Type B pancreatic cell (in vitro differentiated cells): ENCODE measurements around the gene MGAT4A. TPM values are rescaled to one million over a fixed set of nuclear protein-coding genes. Genes with fewer than 3 reads are reported as not detected.

Experiments
- DNase-seq: peaks from one replicate; pipeline ENCODE4 v3.0.0; 2021; ENCODE audit warnings: mixed read lengths; ENCODE audit not compliant: unreplicated experiment; ENCODE audit errors: extremely low spot score
- H3K27ac Mint-ChIP-seq: 2 replicates; pipeline ENCODE4 v1.8.0; 2021; ENCODE audit warnings: mild to moderate bottlenecking, mixed read lengths
- H3K27me3 Mint-ChIP-seq: 2 replicates; pipeline ENCODE4 v1.8.0; 2021; ENCODE audit warnings: mixed read lengths
- H3K36me3 Mint-ChIP-seq: 2 replicates; pipeline ENCODE4 v1.8.0; 2021; ENCODE audit warnings: mixed read lengths
- H3K4me1 Mint-ChIP-seq: one replicate; pipeline ENCODE4 v1.8.0; 2021; ENCODE audit warnings: mixed read lengths; ENCODE audit not compliant: unreplicated experiment
- H3K4me3 Mint-ChIP-seq: 2 replicates; pipeline ENCODE4 v1.8.0; 2021; ENCODE audit warnings: mild to moderate bottlenecking, mixed read lengths
- H3K9me3 Mint-ChIP-seq: 2 replicates; pipeline ENCODE4 v1.8.0; 2021; ENCODE audit warnings: mixed read lengths
- CTCF ChIP-seq: fragments of 200-600 bp; sonication (generic); conservative IDR thresholded peaks from 2 replicates; pipeline ENCODE4 v1.5.0; 2021; ENCODE audit warnings: antibody characterized with exemption, mild to moderate bottlenecking
- long read RNA-seq: library from polyadenylated mRNA; unstranded; transcript quantifications from one replicate; pipeline ENCODE4 v2.0.0, GENCODE V29; 2020
- total RNA-seq: library from RNA; stranded (reverse); gene quantifications from 2 replicates; pipeline ENCODE4 v1.2.1, GENCODE V29; 2021; ENCODE audit warnings: low replicate concordance

MGAT4A gene
- 32.5 and 60.0 TPM in 2 replicates for total RNA-seq
- long read RNA-seq, full-length matches to known transcripts: 18 of 49 reads
- long read RNA-seq, partial matches to known transcripts: 13 of 49 reads
- long read RNA-seq, other reads (novel, unspliced or antisense): 18 of 49 reads

- H3K27ac Mint-ChIP-seq: peak within 1 kb of the TSS; percentile 80
- H3K36me3 Mint-ChIP-seq: peaks cover 4% of the 10 kb centered on the region
- peaks cover 8% of the 10 kb centered on the region for H3K4me1 Mint-ChIP-seq
- H3K9me3 Mint-ChIP-seq: peaks cover 5% of the 10 kb centered on the region
- H3K4me3 Mint-ChIP-seq: peak within 1 kb of the TSS; percentile 89
- no peak for TF ChIP-seq CTCF
- H3K27me3 Mint-ChIP-seq: peaks cover 32% of the 10 kb centered on the region
- peak; percentile 72 for DNase-seq
Measured at GRCh38 chr2:98731041-98731893, at the start of gene MGAT4A. TSS of gene MGAT4A (minus strand) at chr2:98731132. CDS start at chr2:98726332, 4,800 bp downstream.

GRCh38 chr2:98778741-98779483 lies 48.0 kb upstream of the MGAT4A start:
- H3K27ac Mint-ChIP-seq: no peak overlapping the region
- peaks cover 5% of the 10 kb centered on the region for H3K9me3 Mint-ChIP-seq
- no peak overlapping the region for H3K4me3 Mint-ChIP-seq
- TF ChIP-seq CTCF: no peak
- no peak for DNase-seq
- no peaks in the 10 kb centered on the region for H3K36me3 Mint-ChIP-seq
- no peaks in the 10 kb centered on the region for H3K4me1 Mint-ChIP-seq
- no peaks in the 10 kb centered on the region for H3K27me3 Mint-ChIP-seq

- DNase-seq: no peak
- no peaks in the 10 kb centered on the region for H3K36me3 Mint-ChIP-seq
- H3K4me1 Mint-ChIP-seq: no peaks in the 10 kb centered on the region
- H3K27ac Mint-ChIP-seq: no peak overlapping the region
- H3K27me3 Mint-ChIP-seq: no peaks in the 10 kb centered on the region
- TF ChIP-seq CTCF: no peak
- peaks cover 5% of the 10 kb centered on the region for H3K9me3 Mint-ChIP-seq
- H3K4me3 Mint-ChIP-seq: no peak overlapping the region
Measured at GRCh38 chr2:98778151-98778550, 47.2 kb upstream of the MGAT4A start.

- Mint-ChIP-seq H3K4me1 (no peaks in the 10 kb centered on the region), H3K4me3 (no peak overlapping the region), H3K27ac (no peak overlapping the region), H3K27me3 (no peaks in the 10 kb centered on the region), H3K36me3 (no peaks in the 10 kb centered on the region), H3K9me3 (peaks cover 5% of the 10 kb centered on the region)
- no peak for TF ChIP-seq CTCF
- no peak for DNase-seq
Measured at GRCh38 chr2:98777710-98778109, 46.8 kb upstream of the MGAT4A start.

GRCh38 chr2:98777076-98777475 lies 46.1 kb upstream of the MGAT4A start:
- Mint-ChIP-seq H3K36me3 (no peaks in the 10 kb centered on the region), H3K27ac (no peak overlapping the region), H3K27me3 (no peaks in the 10 kb centered on the region), H3K4me3 (no peak overlapping the region), H3K4me1 (peaks cover 3% of the 10 kb centered on the region), H3K9me3 (peaks cover 5% of the 10 kb centered on the region)
- TF ChIP-seq CTCF: no peak
- no peak for DNase-seq
